SH-SY5Y (cell line): Measurements from ENCODE around the gene XKR8.

Source experiments
- GATA2 ChIP-seq: IDR thresholded peaks from 2 replicates; pipeline ENCODE4 v1.6.1; 2011; ENCODE audit warnings: mild to moderate bottlenecking, low read depth, low read length
- GATA3 ChIP-seq: IDR thresholded peaks from 2 replicates; pipeline ENCODE4 v1.6.1; 2011; ENCODE audit warnings: low read depth, mild to moderate bottlenecking, low read length, moderate library complexity

The XKR8 gene

DNA sequence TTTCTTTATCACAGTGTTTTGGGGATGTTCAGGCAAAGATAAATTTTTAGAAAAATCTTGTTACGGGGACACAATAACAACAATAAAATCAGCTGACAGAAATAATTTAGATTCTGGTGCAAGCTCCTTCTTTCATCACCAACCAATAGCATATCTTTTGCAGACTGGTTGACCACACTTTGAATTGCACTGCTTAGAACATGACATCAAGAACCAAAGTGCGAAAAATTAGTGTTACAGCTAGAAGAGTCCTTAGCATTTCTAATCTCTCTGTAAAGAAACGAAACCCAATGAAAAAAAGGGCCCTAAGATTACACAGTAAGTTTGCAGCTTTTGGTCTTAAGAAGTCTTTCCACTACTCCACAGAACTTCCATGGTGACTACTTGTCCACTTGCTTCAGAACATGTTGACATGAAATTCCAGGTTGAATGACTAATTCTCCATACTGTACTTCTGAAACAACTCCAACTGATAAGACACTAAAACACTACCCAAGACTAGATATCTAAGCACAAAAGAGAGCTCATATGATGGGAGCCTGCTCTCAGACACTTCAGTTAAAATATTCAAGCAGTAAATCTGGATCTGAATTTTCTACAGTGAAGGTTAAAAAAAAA lies 31.3 kb downstream of the XKR8 start:
- TF ChIP-seq GATA2 (no peak), GATA3 (no peak)

DNA sequence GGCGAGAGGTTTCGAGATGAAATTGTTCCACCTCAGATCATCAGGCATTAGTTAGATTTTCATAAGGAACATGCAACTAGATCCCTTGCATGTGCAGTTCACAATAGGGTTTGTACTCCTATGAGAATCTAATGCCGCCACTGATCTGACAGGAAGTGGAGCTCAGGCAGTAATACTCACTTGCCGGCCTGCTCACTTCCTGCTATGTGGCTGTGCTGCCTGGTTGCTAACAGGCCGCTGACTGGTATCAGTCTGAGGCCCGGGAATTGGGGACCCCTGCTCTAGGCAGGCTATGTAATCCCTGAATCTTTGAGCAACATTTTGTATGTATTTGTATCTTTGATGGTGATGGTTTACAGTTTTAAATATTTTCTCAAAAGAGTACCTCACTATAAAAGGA lies 32.5 kb downstream of the XKR8 start:
- TF ChIP-seq GATA2 (no peak), GATA3 (no peak)

DNA sequence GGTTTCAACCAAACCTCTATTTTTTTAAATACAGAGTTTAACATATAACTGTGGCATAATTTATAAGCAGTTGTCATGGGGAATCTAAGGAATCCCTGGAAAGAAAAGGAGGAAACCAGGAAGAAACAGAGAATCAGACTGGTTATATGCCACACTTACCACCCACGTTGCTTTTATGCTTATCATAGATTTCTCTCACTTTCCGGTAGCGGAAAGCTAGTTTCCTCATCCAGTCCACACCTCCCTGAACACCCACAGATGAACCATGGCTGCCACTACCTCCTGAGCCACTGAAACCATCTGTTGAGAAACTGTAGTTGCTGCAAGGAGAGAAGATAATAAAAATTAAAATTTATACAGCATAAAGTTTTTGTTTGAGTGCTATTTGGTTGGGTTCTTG lies 33.5 kb downstream of the XKR8 start:
- TF ChIP-seq GATA2: no peak
- TF ChIP-seq GATA3: no peak

DNA sequence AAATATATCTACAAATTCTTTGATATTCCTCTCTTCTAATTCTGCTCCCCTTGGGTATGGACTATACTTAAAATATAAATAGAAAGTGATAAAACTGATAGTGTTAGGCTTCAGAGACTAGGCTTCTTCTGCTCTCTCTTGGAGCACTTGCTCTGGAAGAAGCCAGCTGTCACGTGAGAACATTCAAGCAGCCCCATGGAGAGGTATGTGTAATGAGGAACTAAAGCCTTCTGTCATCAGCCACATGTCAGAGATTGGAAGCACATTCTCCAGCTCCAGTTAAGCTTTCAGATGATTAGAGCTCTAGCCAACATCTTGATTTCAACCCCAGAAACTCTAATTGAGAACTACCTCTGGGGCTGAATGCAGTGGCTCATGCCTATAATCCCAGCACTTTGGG lies 34.3 kb downstream of the XKR8 start:
- TF ChIP-seq GATA3 (no peak), GATA2 (no peak)

DNA sequence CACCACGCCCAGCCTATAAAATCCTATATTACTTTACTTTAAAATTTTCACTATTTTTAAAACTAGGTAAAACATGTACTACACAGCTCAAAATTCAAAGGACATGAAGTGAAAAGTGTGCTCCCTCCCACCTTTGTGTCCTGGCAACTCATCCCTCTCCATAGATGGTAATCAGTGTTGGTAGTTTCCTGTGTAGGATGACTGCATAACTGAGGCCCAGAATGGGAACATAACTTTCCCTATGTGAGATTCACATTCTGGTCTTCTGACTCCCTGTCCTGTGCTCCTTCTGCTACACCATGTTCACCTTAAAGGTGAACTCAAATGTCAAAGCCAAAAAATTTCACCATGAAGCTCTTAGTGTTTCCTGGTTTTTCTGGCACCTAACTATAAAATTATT lies 39.3 kb downstream of the XKR8 start:
- TF ChIP-seq GATA2: no peak
- no peak for TF ChIP-seq GATA3

DNA sequence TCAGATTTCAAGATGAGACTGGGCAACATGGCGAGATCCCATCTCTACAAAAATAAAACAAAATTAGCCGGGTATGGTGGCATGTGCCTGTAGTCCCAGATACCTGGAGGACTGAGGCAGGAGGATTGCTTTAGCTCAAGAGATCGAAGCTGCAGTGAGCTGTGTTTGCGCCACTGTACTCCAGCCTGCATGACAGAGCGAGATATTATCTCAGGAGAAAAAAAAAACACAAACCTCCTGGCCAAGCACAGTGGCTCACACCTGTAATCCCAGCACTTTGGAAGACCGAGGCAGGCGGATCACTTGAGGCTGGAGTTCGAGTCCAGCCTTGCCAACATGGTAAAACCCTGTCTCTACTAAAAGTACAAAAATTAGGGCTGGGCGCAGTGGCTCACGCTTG lies 42.8 kb downstream of the XKR8 start:
- TF ChIP-seq GATA3 (no peak), GATA2 (no peak)

DNA sequence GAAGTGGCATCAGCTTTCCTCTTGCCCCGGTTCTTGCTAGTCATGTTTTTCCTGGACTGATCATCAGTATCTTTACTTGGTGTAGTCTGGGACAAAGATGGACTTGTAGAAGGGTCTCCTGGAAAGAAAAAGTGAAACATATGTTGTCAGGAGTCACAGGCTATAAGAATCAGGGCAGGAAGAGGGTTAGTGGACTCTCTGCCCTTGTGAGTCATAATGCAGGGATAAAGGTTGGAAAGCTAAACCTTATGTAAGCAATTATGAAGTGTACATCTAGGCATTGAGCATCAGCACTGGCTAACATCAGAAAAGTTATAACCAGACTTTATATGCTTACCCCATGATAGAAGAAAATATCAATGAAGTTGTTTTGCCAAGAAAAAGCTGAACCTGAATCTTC lies 51.2 kb downstream of the XKR8 start:
- TF ChIP-seq GATA2: no peak
- no peak for TF ChIP-seq GATA3
